GM23338 (cell line): ENCODE measurements around the gene DLL1. TPM values are rescaled to one million over a fixed set of nuclear protein-coding genes. Genes with fewer than 3 reads are reported as not detected.

Experiments used
- ATAC-seq: fragments of 200-7000 bp; cut with Tn5 transposase; 3 replicates; pipeline ENCODE4 v1.9.1; 2020
- DNase-seq: peaks from one replicate; pipeline ENCODE4 v3.0.0-alpha.2; 2015; ENCODE audit warnings: low spot score
- H2AFZ ChIP-seq: fragments of 200-600 bp; sonication (generic); 2 replicates; pipeline ENCODE4 v1.8.0; 2016; ENCODE audit warnings: antibody characterized with exemption, mild to moderate bottlenecking, moderate library complexity
- H3F3A ChIP-seq: fragments of 200-600 bp; sonication (generic); replicated peaks from 2 replicates; pipeline ENCODE4 v1.8.0; 2017; ENCODE audit warnings: antibody characterized with exemption, mixed run types, low read depth
- H3K27ac ChIP-seq: fragments of 200-600 bp; sonication (generic); 2 replicates; pipeline ENCODE4 v1.6.1; 2016; ENCODE audit warnings: low read depth
- H3K27me3 ChIP-seq: fragments of 200-600 bp; sonication (generic); 2 replicates; pipeline ENCODE4 v1.8.0; 2016; ENCODE audit warnings: mild to moderate bottlenecking, mixed run types, moderate library complexity; ENCODE audit not compliant: insufficient read depth
- H3K36me3 ChIP-seq: fragments of 200-600 bp; sonication (generic); 2 replicates; pipeline ENCODE4 v1.8.0; 2016; ENCODE audit warnings: mild to moderate bottlenecking; ENCODE audit not compliant: insufficient read depth
- H3K4me1 ChIP-seq: fragments of 200-600 bp; sonication (generic); 2 replicates; pipeline ENCODE4 v1.8.0; 2016; ENCODE audit warnings: mild to moderate bottlenecking, moderate library complexity; ENCODE audit not compliant: insufficient read depth
- H3K4me2 ChIP-seq: fragments of 200-600 bp; sonication (generic); 2 replicates; pipeline ENCODE4 v1.7.1; 2017; ENCODE audit warnings: mixed run types
- H3K4me3 ChIP-seq: fragments of 200-600 bp; sonication (generic); 2 replicates; pipeline ENCODE4 v1.6.1; 2016; ENCODE audit warnings: mixed run types
- H3K79me2 ChIP-seq: fragments of 200-600 bp; sonication (generic); replicated peaks from 2 replicates; pipeline ENCODE4 v1.8.0; 2017; ENCODE audit warnings: mild to moderate bottlenecking; ENCODE audit not compliant: insufficient read depth
- H3K9me2 ChIP-seq: fragments of 200-600 bp; sonication (generic); 2 replicates; pipeline ENCODE4 v1.8.0; 2017; ENCODE audit not compliant: insufficient read depth
- H4K20me1 ChIP-seq: fragments of 200-600 bp; sonication (generic); replicated peaks from 2 replicates; pipeline ENCODE4 v1.8.0; 2017; ENCODE audit warnings: mild to moderate bottlenecking; ENCODE audit not compliant: insufficient read depth
- H3K27ac Mint-ChIP-seq: 2 replicates; pipeline ENCODE4 v1.8.0; 2020; ENCODE audit warnings: inconsistent platforms, mild to moderate bottlenecking, moderate library complexity, mixed read lengths
- H3K27me3 Mint-ChIP-seq: 3 replicates; pipeline ENCODE4 v1.8.0; 2022; ENCODE audit warnings: low read depth, mild to moderate bottlenecking, moderate library complexity, mixed read lengths, inconsistent platforms; ENCODE audit not compliant: insufficient read depth, poor library complexity
- H3K36me3 Mint-ChIP-seq: 3 replicates; pipeline ENCODE4 v1.8.0; 2021; ENCODE audit warnings: low read depth, mild to moderate bottlenecking, inconsistent platforms, moderate library complexity, mixed read lengths
- H3K4me1 Mint-ChIP-seq: 3 replicates; pipeline ENCODE4 v1.8.0; 2020; ENCODE audit warnings: mild to moderate bottlenecking, inconsistent platforms, mixed read lengths
- H3K4me3 Mint-ChIP-seq: 3 replicates; pipeline ENCODE4 v1.8.0; 2021; ENCODE audit warnings: moderate library complexity, mild to moderate bottlenecking, inconsistent platforms, mixed read lengths
- H3K9me3 Mint-ChIP-seq: 3 replicates; pipeline ENCODE4 v1.8.0; 2020; ENCODE audit warnings: moderate library complexity, mild to moderate bottlenecking, inconsistent platforms, mixed read lengths
- ETS1 ChIP-seq: IDR thresholded peaks from 2 replicates; pipeline ENCODE4 v1.6.1; 2016; ENCODE audit warnings: antibody characterized with exemption
- EZH2 ChIP-seq: fragments of 200-600 bp; sonication (generic); IDR thresholded peaks from one replicate; pipeline ENCODE4 v1.8.0; 2017; ENCODE audit warnings: antibody characterized with exemption, mild to moderate bottlenecking, low read depth; ENCODE audit not compliant: unreplicated experiment
- EZH2phosphoT487 ChIP-seq: fragments of 200-600 bp; sonication (generic); IDR thresholded peaks from one replicate; pipeline ENCODE4 v1.8.1; 2018; ENCODE audit warnings: antibody characterized with exemption; ENCODE audit not compliant: unreplicated experiment
- JUNB ChIP-seq: IDR thresholded peaks from one replicate; pipeline ENCODE4 v1.6.1; 2016; ENCODE audit warnings: antibody characterized with exemption; ENCODE audit not compliant: unreplicated experiment
- NANOG ChIP-seq: IDR thresholded peaks from 2 replicates; pipeline ENCODE4 v1.6.1; 2016; ENCODE audit warnings: antibody characterized with exemption, borderline replicate concordance
- STAT1 ChIP-seq: IDR thresholded peaks from one replicate; pipeline ENCODE4 v1.6.1; 2016; ENCODE audit warnings: antibody characterized with exemption; ENCODE audit not compliant: unreplicated experiment
- ZNF114 ChIP-seq: fragments of 250-450 bp; sonication (Bioruptor Pico); IDR thresholded peaks from 2 replicates; pipeline ENCODE4 v1.5.0; 2020; ENCODE audit warnings: mild to moderate bottlenecking, moderate library complexity
- ZNF331 ChIP-seq: fragments of 250-450 bp; sonication (Bioruptor Pico); IDR thresholded peaks from 2 replicates; pipeline ENCODE4 v1.5.0; 2020; ENCODE audit warnings: low read depth, mild to moderate bottlenecking, moderate library complexity
- ZNF462 ChIP-seq: fragments of 250-450 bp; sonication (Bioruptor Pico); IDR thresholded peaks from 2 replicates; pipeline ENCODE4 v1.5.0; 2020; ENCODE audit warnings: mild to moderate bottlenecking, moderate library complexity
- polyA plus RNA-seq: library from polyadenylated mRNA; unstranded; fragments of >200 nt; fragmentation: Nextera tagmentation; extraction: Ambion mirVana; gene quantifications from 2 replicates; pipeline ENCODE4 v1.2.1, GENCODE V29; 2016
- total RNA-seq: library from RNA; depleted of rRNA; stranded (reverse); fragments of >200 nt; shearing (Covaris generic); gene quantifications from 2 replicates; pipeline ENCODE4 v1.2.3, GENCODE V29; 2014
- TF ChIP-seq, protein P1 (sequence below): IDR thresholded peaks from one replicate; pipeline ENCODE4 v1.6.1; 2018; ENCODE audit warnings: antibody characterized with exemption; ENCODE audit not compliant: unreplicated experiment

Gene DLL1
- total and polyA plus RNA-seq, 2 experiments from 2014 or later: 2.2 to 4.6 TPM

GRCh38 chr6:170311696-170312095 lies 20.8 kb upstream of the DLL1 start:
- H3K27me3 Mint-ChIP-seq: peaks cover 9% of the 10 kb centered on the region
- H3K4me1 ChIP-seq: peaks cover 7% of the 10 kb centered on the region; the same call in 1 of the 2 replicates
- no peaks in the 10 kb centered on the region for H3K9me2 ChIP-seq
- 0 out of 2 replicates have a peak, but pooled peaks cover 3% of the 10 kb centered on the region for H3F3A ChIP-seq
- no peak overlapping the region for H3K27ac Mint-ChIP-seq
- ATAC-seq (no peak), DNase-seq (no peak)
- no peak overlapping the region for H3K4me3 ChIP-seq
- H4K20me1 ChIP-seq: peaks cover 9% of the 10 kb centered on the region
- peaks cover 91% of the 10 kb centered on the region for H3K79me2 ChIP-seq
- H3K4me3 Mint-ChIP-seq: no peak overlapping the region
- peaks cover 6% of the 10 kb centered on the region; the same call in 2 of the 3 replicates for H3K9me3 Mint-ChIP-seq
- H3K4me1 Mint-ChIP-seq: peaks cover 21% of the 10 kb centered on the region
- TF ChIP-seq EZH2 (no peak), ZNF462 (CRISPR knock-in tag) (no peak), ETS1 (no peak), ZNF331 (CRISPR knock-in tag) (no peak), STAT1 (no peak), ZNF114 (no peak), NANOG (no peak), JUNB (no peak), EZH2phosphoT487 (no peak)
- TF ChIP-seq, protein P1, sequence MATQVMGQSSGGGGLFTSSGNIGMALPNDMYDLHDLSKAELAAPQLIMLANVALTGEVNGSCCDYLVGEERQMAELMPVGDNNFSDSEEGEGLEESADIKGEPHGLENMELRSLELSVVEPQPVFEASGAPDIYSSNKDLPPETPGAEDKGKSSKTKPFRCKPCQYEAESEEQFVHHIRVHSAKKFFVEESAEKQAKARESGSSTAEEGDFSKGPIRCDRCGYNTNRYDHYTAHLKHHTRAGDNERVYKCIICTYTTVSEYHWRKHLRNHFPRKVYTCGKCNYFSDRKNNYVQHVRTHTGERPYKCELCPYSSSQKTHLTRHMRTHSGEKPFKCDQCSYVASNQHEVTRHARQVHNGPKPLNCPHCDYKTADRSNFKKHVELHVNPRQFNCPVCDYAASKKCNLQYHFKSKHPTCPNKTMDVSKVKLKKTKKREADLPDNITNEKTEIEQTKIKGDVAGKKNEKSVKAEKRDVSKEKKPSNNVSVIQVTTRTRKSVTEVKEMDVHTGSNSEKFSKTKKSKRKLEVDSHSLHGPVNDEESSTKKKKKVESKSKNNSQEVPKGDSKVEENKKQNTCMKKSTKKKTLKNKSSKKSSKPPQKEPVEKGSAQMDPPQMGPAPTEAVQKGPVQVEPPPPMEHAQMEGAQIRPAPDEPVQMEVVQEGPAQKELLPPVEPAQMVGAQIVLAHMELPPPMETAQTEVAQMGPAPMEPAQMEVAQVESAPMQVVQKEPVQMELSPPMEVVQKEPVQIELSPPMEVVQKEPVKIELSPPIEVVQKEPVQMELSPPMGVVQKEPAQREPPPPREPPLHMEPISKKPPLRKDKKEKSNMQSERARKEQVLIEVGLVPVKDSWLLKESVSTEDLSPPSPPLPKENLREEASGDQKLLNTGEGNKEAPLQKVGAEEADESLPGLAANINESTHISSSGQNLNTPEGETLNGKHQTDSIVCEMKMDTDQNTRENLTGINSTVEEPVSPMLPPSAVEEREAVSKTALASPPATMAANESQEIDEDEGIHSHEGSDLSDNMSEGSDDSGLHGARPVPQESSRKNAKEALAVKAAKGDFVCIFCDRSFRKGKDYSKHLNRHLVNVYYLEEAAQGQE: no peak
- peaks cover 9% of the 10 kb centered on the region for H3K27me3 ChIP-seq
- no peaks in the 10 kb centered on the region for H3K36me3 ChIP-seq
- H3K4me2 ChIP-seq: no peak overlapping the region
- H3K27ac ChIP-seq: no peak overlapping the region
- peaks cover 3% of the 10 kb centered on the region; the same call in 2 of the 3 replicates for H3K36me3 Mint-ChIP-seq
- no peak overlapping the region for H2AFZ ChIP-seq
